GM18951 (cell line): ENCODE data around the gene CRYBG1.
"Not testable (repeated sequence)": the region's sequence is repeated elsewhere in the genome, so short reads cannot be mapped to it uniquely, and the experiment has no call there.

Source experiments
- POLR2A ChIP-seq: IDR thresholded peaks from 4 replicates; pipeline ENCODE4 v1.6.1; 2011; ENCODE audit warnings: mild to moderate bottlenecking; ENCODE audit not compliant: insufficient read length, insufficient read depth; ENCODE audit errors: extremely low read depth
- in situ Hi-C: fragments of 300-500 bp; cut with MboI; formaldehyde crosslinking; loops from one replicate; pipeline ENCODE4 v1.12.0; 2022; ENCODE audit warnings: low sequenced_read_pairs, mixed read lengths, inconsistent platforms; ENCODE audit not compliant: unreplicated experiment

The CRYBG1 gene

GRCh38 chr6:106383573-106383972, 23.1 kb downstream of the CRYBG1 start:
- TF ChIP-seq POLR2A = no peak
- in situ Hi-C loops = no loop called here

DNA sequence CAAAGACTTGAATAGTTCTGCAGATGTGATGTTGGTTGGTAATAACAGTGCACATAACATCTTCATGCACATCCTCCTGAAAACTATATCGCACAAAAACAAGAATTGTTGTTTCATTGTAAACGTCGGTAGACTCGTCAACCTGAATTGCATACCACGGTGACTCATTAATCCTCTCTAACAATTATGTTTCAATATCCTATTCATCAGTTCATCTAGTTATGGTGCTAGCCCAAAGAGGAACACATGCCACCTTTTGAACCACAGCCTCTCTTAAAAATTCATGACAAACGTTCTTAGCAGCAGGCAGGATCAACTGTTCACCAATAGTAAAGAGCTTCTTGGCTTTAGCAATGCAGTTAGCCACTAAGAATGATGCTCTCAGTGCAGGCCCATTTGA, 25.0 kb downstream of the CRYBG1 start:
- TF ChIP-seq POLR2A = no peak
- in situ Hi-C loops = no loop called here

- in situ Hi-C loops = no loop called here
- TF ChIP-seq POLR2A = no peak
Observed at GRCh38 chr6:106387875-106388274, 27.4 kb downstream of the CRYBG1 start.

DNA sequence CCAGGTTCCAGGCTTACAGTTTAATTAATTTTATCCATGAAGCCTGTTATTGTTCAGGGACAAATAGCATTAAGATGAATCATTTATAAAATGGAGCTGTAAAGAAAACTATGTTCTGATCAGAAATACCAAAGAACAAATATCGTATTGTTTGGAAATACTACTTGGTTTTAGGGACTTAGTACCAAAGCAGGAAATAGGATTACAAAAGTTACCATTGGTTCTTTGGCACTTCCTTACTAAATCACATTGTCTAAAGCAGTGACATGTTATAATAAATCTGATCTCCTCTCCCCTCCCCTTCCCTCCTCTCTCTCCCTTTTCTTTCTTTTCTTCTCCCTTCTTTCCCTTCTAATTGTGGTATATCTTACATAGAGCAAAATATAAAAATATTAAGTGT, 29.6 kb downstream of the CRYBG1 start:
- in situ Hi-C loops = no loop called here
- TF ChIP-seq POLR2A = no peak

- no peak for TF ChIP-seq POLR2A
- in situ Hi-C loops = no loop called here
Observed at GRCh38 chr6:106396426-106397220, 36.1 kb downstream of the CRYBG1 start.

DNA sequence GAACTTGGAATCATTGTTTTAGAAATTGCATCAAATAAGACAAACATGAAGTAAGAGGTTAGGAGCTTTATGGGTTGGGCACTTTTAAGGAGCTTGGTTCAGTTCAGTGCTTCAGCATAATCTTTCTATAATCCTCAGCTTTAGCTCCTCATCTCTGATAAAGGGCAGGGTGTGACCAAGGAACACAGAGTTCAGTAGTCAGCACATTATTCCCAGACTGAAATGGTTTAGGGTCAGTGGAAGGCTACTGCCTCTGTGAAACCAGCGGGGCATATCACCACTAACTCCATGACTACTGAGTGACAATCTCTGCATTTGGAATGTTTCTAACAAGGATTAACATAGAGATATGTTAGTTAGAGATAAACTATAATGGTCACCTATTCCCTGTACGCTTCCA, 36.9 kb downstream of the CRYBG1 start:
- in situ Hi-C loops = no loop called here

DNA sequence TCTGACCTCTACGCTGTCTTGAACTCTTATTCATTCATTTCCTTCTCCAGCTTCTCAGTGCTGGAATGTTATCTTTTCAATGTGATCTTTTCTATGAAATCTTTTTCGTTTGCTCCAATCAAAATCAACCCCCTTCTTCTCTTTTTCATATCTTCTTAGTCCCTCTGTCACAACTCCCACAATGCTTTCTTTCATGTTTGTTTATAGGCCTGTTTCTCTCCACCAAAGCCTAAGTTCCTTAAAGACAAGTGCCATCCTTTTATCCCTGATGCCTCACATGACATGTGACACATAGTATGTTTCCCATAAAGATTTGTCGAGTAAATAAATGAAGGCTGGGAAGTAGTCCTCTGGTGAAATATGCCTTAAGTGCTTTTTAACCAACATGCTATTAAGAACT, 38.1 kb downstream of the CRYBG1 start:
- no peak for TF ChIP-seq POLR2A
- in situ Hi-C loops = no loop called here

More for the DNA sequence above, 36.9 kb downstream of the CRYBG1 start:
- no peak for TF ChIP-seq POLR2A

DNA sequence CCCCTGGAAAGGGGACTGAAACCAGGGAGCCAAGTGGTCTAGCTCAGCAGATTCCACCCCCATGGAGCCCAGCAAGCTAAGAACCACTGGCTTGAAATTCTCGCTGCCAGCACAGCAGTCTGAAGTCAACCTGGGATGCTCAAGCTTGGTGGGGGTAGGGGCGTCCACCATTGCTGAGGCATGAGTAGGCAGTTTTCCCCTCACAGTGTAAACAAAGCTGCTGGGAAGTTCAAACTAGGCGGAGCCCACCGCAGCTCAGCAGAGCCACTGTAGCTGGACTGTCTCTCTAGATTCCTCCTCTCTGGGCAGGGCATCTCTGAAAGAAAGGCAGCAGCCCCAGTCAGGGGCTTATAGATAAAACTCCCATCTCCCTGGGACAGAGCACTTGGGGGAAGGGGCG, 44.5 kb downstream of the CRYBG1 start:
- in situ Hi-C loops = not testable (repeated sequence)

- in situ Hi-C loops = no loop called here
- TF ChIP-seq POLR2A = no peak
Observed at GRCh38 chr6:106411056-106411455, 50.5 kb downstream of the CRYBG1 start.

DNA sequence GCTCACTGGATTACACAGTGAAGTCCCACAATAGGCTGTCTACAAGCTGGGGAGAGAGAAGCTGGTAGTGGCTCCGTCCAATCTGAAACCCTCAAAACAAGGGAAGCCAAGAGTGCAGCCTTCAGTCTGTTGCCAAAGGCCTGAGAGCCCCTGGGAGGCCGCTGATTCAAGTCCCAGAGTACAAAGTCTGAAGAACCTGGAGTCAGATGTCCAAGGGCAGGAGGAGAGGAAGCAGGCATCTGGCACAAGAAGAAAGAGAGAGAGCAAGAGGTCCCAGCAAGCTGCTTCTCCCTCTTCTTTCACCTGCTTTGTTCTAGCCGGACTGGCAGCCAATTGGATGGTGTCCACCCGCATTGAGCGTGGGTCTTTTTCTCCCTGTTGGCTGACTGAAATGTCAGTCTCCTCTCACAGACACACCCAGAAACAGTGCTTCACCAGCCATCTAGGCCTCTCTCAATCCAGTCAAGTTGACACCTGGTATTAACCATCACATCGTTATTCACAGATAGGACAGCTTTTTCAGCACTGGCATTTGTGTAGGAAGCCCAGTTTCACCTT, 51.2 kb downstream of the CRYBG1 start:
- no peak for TF ChIP-seq POLR2A
- in situ Hi-C loops = no loop called here

GRCh38 chr6:106413016-106413415, 52.5 kb downstream of the CRYBG1 start:
- in situ Hi-C loops = no loop called here
- TF ChIP-seq POLR2A = no peak

GRCh38 chr6:106413722-106414121, 53.2 kb downstream of the CRYBG1 start:
- TF ChIP-seq POLR2A = no peak
- in situ Hi-C loops = no loop called here

- in situ Hi-C loops = no loop called here
- TF ChIP-seq POLR2A = no peak
Observed at GRCh38 chr6:106415921-106416320, 55.4 kb downstream of the CRYBG1 start.

GRCh38 chr6:106417572-106418147, 57.1 kb downstream of the CRYBG1 start:
- no peak for TF ChIP-seq POLR2A
- in situ Hi-C loops = no loop called here

DNA sequence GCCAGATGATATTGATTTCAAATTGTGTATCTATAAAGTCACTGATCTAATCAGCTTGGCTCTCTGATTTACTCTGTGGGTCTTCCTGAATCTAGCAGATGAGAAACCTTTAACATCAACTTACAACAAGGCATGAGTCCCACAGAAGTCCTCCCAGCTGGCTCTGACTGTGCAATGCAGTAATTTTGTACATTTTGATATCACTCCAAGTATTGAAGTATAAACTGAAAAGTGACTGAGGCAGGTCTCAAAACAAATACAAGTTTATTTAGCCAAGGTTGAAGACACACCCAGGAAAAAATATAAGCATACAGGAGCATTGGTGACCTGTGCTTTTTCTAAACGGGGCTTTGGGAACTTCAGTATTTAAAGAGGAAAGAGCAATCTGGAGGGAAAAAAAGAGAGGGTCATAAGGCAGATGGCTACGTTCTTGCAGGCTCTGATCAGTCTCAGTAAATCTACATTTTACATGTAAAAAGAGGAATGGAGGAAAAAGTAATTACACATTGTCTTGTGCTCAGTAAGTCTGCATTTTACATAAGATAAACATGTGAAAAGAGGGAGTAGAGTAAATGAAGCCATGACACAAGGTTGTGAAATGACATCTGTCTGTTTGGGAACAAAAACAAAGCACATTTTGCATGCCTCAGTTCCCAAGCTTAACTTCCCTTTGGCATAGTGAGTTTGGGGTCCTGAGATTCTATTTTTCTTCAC, 59.5 kb downstream of the CRYBG1 start:
- in situ Hi-C loops = no loop called here

More for the DNA sequence above, 59.5 kb downstream of the CRYBG1 start:
- no peak for TF ChIP-seq POLR2A
